Right lobe of liver (tissue), 6 donors: ENCODE data around the gene CYP46A1. TPM values are rescaled to one million over a fixed set of nuclear protein-coding genes. Genes with fewer than 3 reads are reported as not detected.

Source experiments
- ATAC-seq, 4 donors: fragments of 200-7000 bp; cut with Tn5 transposase; one replicate each; pipeline ENCODE4 v1.9.1; 2020; ENCODE audit warnings: mild to moderate bottlenecking in 4 of 4, moderate library complexity in 4 of 4
- DNase-seq, 3 donors: peaks; one replicate each; pipeline ENCODE4 v3.0.0-alpha.2; 2020
- H3K27ac ChIP-seq, 3 donors: fragments of 200-600 bp; one replicate each; pipeline ENCODE4 v1.8.0; 2022
- H3K27me3 ChIP-seq, 2 donors: fragments of 200-600 bp; one replicate each; pipeline ENCODE4 v1.8.0; 2022
- H3K36me3 ChIP-seq, 4 donors: fragments of 200-600 bp; sonication (generic) in 1 of 4; one replicate each; pipeline versions ENCODE4 v1.5.1 to v1.8.0; 2017 to 2022; ENCODE audit warnings: control low read depth in 1 of 4
- H3K4me1 ChIP-seq, 4 donors: fragments of 200-600 bp; sonication (generic) in 1 of 4; one replicate each; pipeline versions ENCODE4 v1.5.1 to v1.8.0; 2017 to 2022; ENCODE audit warnings: control low read depth in 1 of 4
- H3K4me3 ChIP-seq, 3 donors: fragments of 200-600 bp; one replicate each; pipeline ENCODE4 v1.8.0; 2022
- H3K9me3 ChIP-seq, 4 donors: fragments of 200-600 bp; sonication (generic) in 1 of 4; one replicate each; pipeline versions ENCODE4 v1.5.1 to v1.8.0; 2017 to 2022; ENCODE audit warnings: control low read depth in 1 of 4
- POLR2A ChIP-seq: fragments of 450-650 bp; IDR thresholded peaks from one replicate; pipeline ENCODE4 v1.6.1; 2017; ENCODE audit warnings: antibody characterized with exemption, mild to moderate bottlenecking
- WGBS: methylation state at CpG from one replicate; pipeline ENCODE4 v1.1.6; 2018; ENCODE audit warnings: low coverage, low lambda C conversion rate; ENCODE audit not compliant: insufficient coverage; ENCODE audit errors: missing lambda C conversion rate; 5-methylcytosine and 5-hydroxymethylcytosine counted together
- intact Hi-C, 2 donors: fragments of 100-400 bp; cut with DNase I; formaldehyde crosslinking; loops; one replicate each; pipeline versions ENCODE4 v1.11.2 to v1.14.1; 2022
- total RNA-seq, 6 experiments: library from RNA; depleted of rRNA in 2 of 6; stranded (reverse); fragments of >200 nt in 2 of 6; fragmentation: NEBNext Ultra II Directional in 3 of 6; extraction: Animal tissue kit (Norgen Biotek cat#: 25700) in 3 of 6; gene quantifications; one replicate each; pipeline versions ENCODE4 v1.1.0 to v1.2.4, GENCODE V29; 2016 to 2023
- TF ChIP-seq, protein P1 (sequence below), 4 donors: fragments of 200-600 bp in 3 of 4; fragments of 450-650 bp in 1 of 4; IDR thresholded peaks; one replicate each; pipeline versions ENCODE4 v1.5.1 to v1.8.0; 2016 to 2022; ENCODE audit warnings: antibody characterized with exemption in 4 of 4, mild to moderate bottlenecking in 2 of 4
- donor health status: DM: no; HTN: yes; CAD: no.
- donor health status: DM: no; HTN: no; CAD: no.
- donor health status: DM: no; HTN: no; CAD: no.
- donor health status: DM: no; HTN: yes; CAD: no.
- donor health status: DM: no; HTN: yes; CAD: no.

Gene CYP46A1
- total RNA-seq, 6 experiments from 2014 or later, result 0.06 to 1.6 (median 0.42) TPM; not detected in 1

DNA sequence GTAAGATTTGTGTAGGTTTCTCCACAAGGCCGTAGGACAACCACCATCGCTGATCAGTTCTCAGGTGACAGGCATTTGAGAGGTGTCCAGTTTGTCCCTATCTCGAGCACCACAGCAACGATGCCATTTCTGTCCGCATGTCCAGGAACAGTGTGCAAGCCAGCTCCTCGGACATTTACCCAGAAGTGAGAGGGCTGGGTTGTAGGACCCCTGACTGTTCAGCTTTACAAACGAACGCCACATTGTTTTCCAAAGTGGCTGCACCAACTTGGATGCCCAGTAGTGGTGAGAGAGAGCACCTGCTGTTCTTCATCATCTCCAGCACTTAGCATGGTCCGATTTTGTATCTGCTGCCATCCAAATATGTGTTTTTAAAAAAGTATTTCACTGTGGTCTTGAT, 38.6 kb downstream of the CYP46A1 start:
- Histone ChIP-seq H3K27me3 (no peaks in the 10 kb centered on the region), H3K27ac (no peak overlapping the region), H3K4me1 (no peaks in the 10 kb centered on the region), H3K9me3 (no peaks in the 10 kb centered on the region), H3K4me3 (no peak overlapping the region), H3K36me3 (no peaks in the 10 kb centered on the region)
- DNase-seq (peak in 1 of 3 donors; percentile 1), ATAC-seq (no peak)
- WGBS, result 92% methylated on average over 6 of the region's 9 CpGs
- TF ChIP-seq, protein P1, sequence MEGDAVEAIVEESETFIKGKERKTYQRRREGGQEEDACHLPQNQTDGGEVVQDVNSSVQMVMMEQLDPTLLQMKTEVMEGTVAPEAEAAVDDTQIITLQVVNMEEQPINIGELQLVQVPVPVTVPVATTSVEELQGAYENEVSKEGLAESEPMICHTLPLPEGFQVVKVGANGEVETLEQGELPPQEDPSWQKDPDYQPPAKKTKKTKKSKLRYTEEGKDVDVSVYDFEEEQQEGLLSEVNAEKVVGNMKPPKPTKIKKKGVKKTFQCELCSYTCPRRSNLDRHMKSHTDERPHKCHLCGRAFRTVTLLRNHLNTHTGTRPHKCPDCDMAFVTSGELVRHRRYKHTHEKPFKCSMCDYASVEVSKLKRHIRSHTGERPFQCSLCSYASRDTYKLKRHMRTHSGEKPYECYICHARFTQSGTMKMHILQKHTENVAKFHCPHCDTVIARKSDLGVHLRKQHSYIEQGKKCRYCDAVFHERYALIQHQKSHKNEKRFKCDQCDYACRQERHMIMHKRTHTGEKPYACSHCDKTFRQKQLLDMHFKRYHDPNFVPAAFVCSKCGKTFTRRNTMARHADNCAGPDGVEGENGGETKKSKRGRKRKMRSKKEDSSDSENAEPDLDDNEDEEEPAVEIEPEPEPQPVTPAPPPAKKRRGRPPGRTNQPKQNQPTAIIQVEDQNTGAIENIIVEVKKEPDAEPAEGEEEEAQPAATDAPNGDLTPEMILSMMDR (IDR thresholded peaks at IDR 0.05), result no peak
- no peak for TF ChIP-seq POLR2A
- intact Hi-C loops, result no loop called here

- TF ChIP-seq, protein P1 (IDR thresholded peaks at IDR 0.05), result no peak
- WGBS, result 0% methylated on average over 1 of the region's 5 CpGs
- Histone ChIP-seq H3K27me3 (no peaks in the 10 kb centered on the region), H3K27ac (no peak overlapping the region), H3K4me3 (no peak overlapping the region), H3K9me3 (no peaks in the 10 kb centered on the region), H3K36me3 (no peaks in the 10 kb centered on the region), H3K4me1 (no peaks in the 10 kb centered on the region)
- intact Hi-C loops, result no loop called here
- peak in 2 of 3 donors; percentile 23 to 33 for DNase-seq
- no peak for ATAC-seq
These were observed 40.2 kb downstream of the CYP46A1 start for GRCh38 chr14:99724196-99724891.

DNA sequence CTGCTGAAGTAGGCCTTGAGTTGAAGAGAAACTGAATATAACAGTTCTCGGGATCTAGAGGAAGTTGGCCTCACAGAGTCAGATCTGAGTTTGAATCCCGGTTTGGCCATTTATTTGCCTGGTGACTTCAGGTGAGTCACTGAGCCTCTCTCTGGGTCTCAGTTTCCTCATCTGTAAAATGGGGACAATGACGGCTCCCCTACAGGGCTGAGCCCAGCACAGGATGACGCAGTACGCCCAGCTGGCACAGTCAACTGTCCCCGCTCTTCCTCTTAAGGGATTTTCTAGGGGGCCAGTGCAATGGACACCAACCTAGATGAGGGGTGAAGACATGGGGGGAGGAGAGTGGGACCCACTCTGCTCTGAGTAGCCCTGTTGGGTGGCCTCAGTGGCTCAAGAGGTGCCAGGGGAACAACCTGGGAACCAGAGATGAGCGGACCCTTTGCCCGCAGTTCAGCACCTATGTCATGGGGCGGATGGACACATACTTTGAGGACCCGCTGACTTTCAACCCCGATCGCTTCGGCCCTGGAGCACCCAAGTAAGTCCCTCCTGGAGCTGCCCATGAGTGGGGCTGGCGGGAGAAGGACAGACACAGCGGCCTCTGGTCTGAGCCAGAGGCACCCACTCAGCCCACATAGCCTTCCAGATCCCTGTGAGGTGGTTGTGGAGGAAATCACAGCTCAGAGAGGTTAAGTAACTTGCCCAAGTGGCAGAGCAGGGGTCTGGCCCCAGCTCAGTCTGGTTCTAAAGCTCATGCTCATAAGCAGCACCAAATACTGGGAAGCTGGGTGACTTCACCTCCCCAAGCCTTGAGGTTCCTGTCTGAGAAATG, 41.1 kb downstream of the CYP46A1 start:
- Histone ChIP-seq H3K4me3 (no peak overlapping the region), H3K36me3 (no peaks in the 10 kb centered on the region), H3K27me3 (no peaks in the 10 kb centered on the region), H3K27ac (no peak overlapping the region), H3K9me3 (no peaks in the 10 kb centered on the region), H3K4me1 (peaks cover 0 to 2% (median 0%) of the 10 kb centered on the region in 4 donors)
- ATAC-seq (no peak), DNase-seq (peak in 2 of 3 donors; percentile 36 to 54)
- intact Hi-C loops, result loop anchor here in 1 of 2 donors (5.0 kb wide), 1 partner anchor 157 kb away; no protein-coding TSS in a partner anchor
- 86% methylated on average over 4 of the region's 15 CpGs for WGBS
- TF ChIP-seq POLR2A, result no peak
- TF ChIP-seq, protein P1 (IDR thresholded peaks at IDR 0.05), result no peak

- Histone ChIP-seq H3K27ac (no peak overlapping the region), H3K4me3 (no peak overlapping the region), H3K4me1 (peaks cover 0 to 6% (median 0%) of the 10 kb centered on the region in 4 donors), H3K27me3 (no peaks in the 10 kb centered on the region), H3K9me3 (no peaks in the 10 kb centered on the region), H3K36me3 (no peaks in the 10 kb centered on the region)
- WGBS, result 63% methylated on average over 4 of the region's 18 CpGs
- ATAC-seq (no peak), DNase-seq (peak in 1 of 3 donors; percentile 31)
- intact Hi-C loops, result loop anchor here in 1 of 2 donors (5.0 kb wide), 1 partner anchor 156 kb away; no protein-coding TSS in a partner anchor
- TF ChIP-seq, protein P1 (IDR thresholded peaks at IDR 0.05), result no peak
- TF ChIP-seq POLR2A, result no peak
These were observed 41.9 kb downstream of the CYP46A1 start for GRCh38 chr14:99725774-99726537.
